SK-N-SH (cell line): ENCODE results near the gene MAD1L1. TPM values are rescaled to one million over a fixed set of nuclear protein-coding genes. Genes with fewer than 3 reads are reported as not detected.

ENCODE experiments used
- CTCF ChIA-PET: fragments of 300-600, 350-600 bp; formaldehyde crosslinking; extraction: SDS; loops from one replicate; lab custom pipeline; 2021; lab: Yijun Ruan, JAX
- POLR2A ChIA-PET: fragments of 350-600 bp; sonication (Branson Sonifier 250); formaldehyde crosslinking; extraction: SDS; loops from one replicate; lab custom pipeline; 2020; ENCODE audit warnings: antibody characterized with exemption, inconsistent platforms; lab: Yijun Ruan, JAX
- DNase-seq: peaks from one replicate; pipeline ENCODE4 v3.0.0; 2012
- H2AFZ ChIP-seq: fragments of 200-600 bp; sonication (generic); 2 replicates; pipeline ENCODE4 v1.8.1; 2016; ENCODE audit warnings: antibody characterized with exemption, mild to moderate bottlenecking, low read depth
- H3F3A ChIP-seq: fragments of 200-600 bp; sonication (generic); replicated peaks from 2 replicates; pipeline ENCODE3; 2016; ENCODE audit warnings: antibody characterized with exemption, mild to moderate bottlenecking; ENCODE audit not compliant: insufficient read depth
- H3K27ac ChIP-seq, 2 experiments: fragments of 200-500 bp in 1 of 2; fragments of 200-600 bp in 1 of 2; sonication (Bioruptor generic) in 1 of 2; sonication (generic), shearing (Covaris generic) in 1 of 2; 2 replicates each; pipeline versions ENCODE4 v1.5.1 to v1.6.1; 2014 to 2016; ENCODE audit warnings: low read depth in 2 of 2, inconsistent platforms in 1 of 2, low read length in 1 of 2, mild to moderate bottlenecking in 1 of 2, mixed read lengths in 1 of 2
- H3K27me3 ChIP-seq: fragments of 200-600 bp; sonication (generic), shearing (Covaris generic); 2 replicates; pipeline ENCODE4 v1.6.1; 2016; ENCODE audit warnings: mixed run types; ENCODE audit not compliant: insufficient read depth
- H3K36me3 ChIP-seq, 2 experiments: fragments of 200-500 bp in 1 of 2; fragments of 200-600 bp in 1 of 2; sonication (Bioruptor generic) in 1 of 2; sonication (generic) in 1 of 2; replicated peaks in 1 of 2; 2 replicates each; pipeline versions ENCODE3 to v1.5.1; 2014 to 2016; ENCODE audit warnings: low read length in 1 of 2, mild to moderate bottlenecking in 1 of 2; ENCODE audit not compliant: insufficient read depth in 2 of 2, control insufficient read depth in 1 of 2
- H3K4me1 ChIP-seq, 2 experiments: fragments of 200-500 bp in 1 of 2; fragments of 200-600 bp in 1 of 2; sonication (Bioruptor generic) in 1 of 2; sonication (generic), shearing (Covaris generic) in 1 of 2; 2 replicates each; pipeline versions ENCODE4 v1.5.1 to v1.6.1; 2014 to 2016; ENCODE audit warnings: low read depth in 1 of 2, low read length in 1 of 2, mixed run types in 1 of 2; ENCODE audit not compliant: insufficient read depth in 2 of 2, control insufficient read depth in 1 of 2
- H3K4me2 ChIP-seq: fragments of 200-600 bp; sonication (generic), shearing (Covaris generic); 2 replicates; pipeline ENCODE4 v1.6.1; 2017; ENCODE audit warnings: mixed run types
- H3K4me3 ChIP-seq, 2 experiments: fragments of 200-500 bp in 1 of 2; fragments of 200-600 bp in 1 of 2; sonication (Bioruptor generic) in 1 of 2; sonication (generic), shearing (Covaris generic) in 1 of 2; 2 replicates each; pipeline versions ENCODE4 v1.5.1 to v1.8.1; 2014 to 2016; ENCODE audit warnings: low read depth in 2 of 2, inconsistent platforms in 1 of 2, low read length in 1 of 2, mild to moderate bottlenecking in 1 of 2, mixed read lengths in 1 of 2, moderate library complexity in 1 of 2
- H3K79me2 ChIP-seq: fragments of 200-600 bp; sonication (generic); 2 replicates; pipeline ENCODE4 v1.8.1; 2017; ENCODE audit warnings: mild to moderate bottlenecking; ENCODE audit not compliant: insufficient read depth
- H3K9ac ChIP-seq: fragments of 200-600 bp; sonication (generic); 2 replicates; pipeline ENCODE4 v1.6.1; 2017; ENCODE audit warnings: mixed run types
- H3K9me2 ChIP-seq: fragments of 200-600 bp; sonication (generic); 2 replicates; pipeline ENCODE4 v1.6.1; 2017; ENCODE audit warnings: mixed run types
- H3K9me3 ChIP-seq: fragments of 200-600 bp; sonication (generic); 2 replicates; pipeline ENCODE4 v1.6.1; 2017; ENCODE audit warnings: mixed run types, mild to moderate bottlenecking, moderate library complexity
- H4K20me1 ChIP-seq: fragments of 200-600 bp; sonication (generic); 2 replicates; pipeline ENCODE4 v1.6.1; 2017; ENCODE audit warnings: mild to moderate bottlenecking, mixed run types; ENCODE audit not compliant: insufficient read depth
- CHD2 ChIP-seq: fragments of 150-350 bp; IDR thresholded peaks from 2 replicates; pipeline ENCODE4 v1.6.1; 2018; ENCODE audit warnings: low read length; ENCODE audit not compliant: partially characterized antibody
- EP300 ChIP-seq, 2 experiments: IDR thresholded peaks; 2 replicates each; pipeline versions ENCODE4 v1.4.0 to v1.6.1; 2012; ENCODE audit warnings: borderline replicate concordance in 1 of 2, low read depth in 1 of 2, low read length in 1 of 2
- FOXJ3 ChIP-seq: sonication (generic); formaldehyde crosslinking; IDR thresholded peaks from 2 replicates; pipeline ENCODE4 v1.5.1; 2020; ENCODE audit warnings: mild to moderate bottlenecking, missing genetic modification reagents
- FOXM1 ChIP-seq: IDR thresholded peaks from 2 replicates; pipeline ENCODE4 v1.4.0; 2012; ENCODE audit warnings: low read depth, mild to moderate bottlenecking
- GABPA ChIP-seq: IDR thresholded peaks from 2 replicates; pipeline ENCODE4 v1.4.0; 2012; ENCODE audit warnings: low read depth, mild to moderate bottlenecking
- JUND ChIP-seq: IDR thresholded peaks from 2 replicates; pipeline ENCODE4 v1.4.0; 2012
- NRF1 ChIP-seq: IDR thresholded peaks from 2 replicates; pipeline ENCODE4 v1.6.1; 2012; ENCODE audit warnings: low read depth, mild to moderate bottlenecking, low read length
- POLR2AphosphoS5 ChIP-seq: IDR thresholded peaks from 2 replicates; pipeline ENCODE4 v1.6.1; 2012; ENCODE audit warnings: low read depth, low read length
- RFX5 ChIP-seq: IDR thresholded peaks from 2 replicates; pipeline ENCODE4 v1.6.1; 2012; ENCODE audit warnings: mild to moderate bottlenecking, improper control_type of control experiment, low read length
- TAF1 ChIP-seq: IDR thresholded peaks from 2 replicates; pipeline ENCODE4 v1.6.1; 2012; ENCODE audit warnings: low read depth, mild to moderate bottlenecking, low read length, moderate library complexity, borderline replicate concordance
- TCF12 ChIP-seq: IDR thresholded peaks from 2 replicates; pipeline ENCODE4 v1.4.0; 2012
- TEAD4 ChIP-seq: IDR thresholded peaks from 2 replicates; pipeline ENCODE4 v1.4.0; 2012; ENCODE audit warnings: mild to moderate bottlenecking, borderline replicate concordance; ENCODE audit not compliant: insufficient read depth
- YY1 ChIP-seq: IDR thresholded peaks from 2 replicates; pipeline ENCODE4 v1.4.0; 2012; ENCODE audit warnings: low read depth, mild to moderate bottlenecking
- WGBS: methylation state at CpG from one replicate; pipeline ENCODE4 v1.1.6; 2017; ENCODE audit warnings: low lambda C conversion rate; 5-methylcytosine and 5-hydroxymethylcytosine counted together
- polyA plus RNA-seq, 3 experiments: library from polyadenylated mRNA; depleted of rRNA; stranded (reverse); fragments of >200 nt; gene quantifications; 2 replicates each; pipeline ENCODE4 v1.2.3, GENCODE V29; 2012
- TF ChIP-seq, protein P1 (sequence below): IDR thresholded peaks from 2 replicates; pipeline ENCODE4 v1.4.0; 2012; ENCODE audit warnings: low read depth, borderline replicate concordance
- TF ChIP-seq, protein P2 (sequence below): fragments of 150-350 bp; IDR thresholded peaks from 2 replicates; pipeline ENCODE4 v1.6.1; 2017; ENCODE audit warnings: antibody characterized with exemption, low read length, low read depth, borderline replicate concordance
- TF ChIP-seq, protein P3 (sequence below): IDR thresholded peaks from 2 replicates; pipeline ENCODE4 v1.4.0; 2012; ENCODE audit warnings: low read depth, borderline replicate concordance
- TF ChIP-seq, protein P4 (sequence below): IDR thresholded peaks from 2 replicates; pipeline ENCODE4 v1.6.1; 2012; ENCODE audit warnings: mild to moderate bottlenecking, low read depth, low read length, moderate library complexity

The MAD1L1 gene
- polyA plus RNA-seq, 1 of the 3 experiments (the other 2 are of a cell fraction) = 46.2 TPM

DNA sequence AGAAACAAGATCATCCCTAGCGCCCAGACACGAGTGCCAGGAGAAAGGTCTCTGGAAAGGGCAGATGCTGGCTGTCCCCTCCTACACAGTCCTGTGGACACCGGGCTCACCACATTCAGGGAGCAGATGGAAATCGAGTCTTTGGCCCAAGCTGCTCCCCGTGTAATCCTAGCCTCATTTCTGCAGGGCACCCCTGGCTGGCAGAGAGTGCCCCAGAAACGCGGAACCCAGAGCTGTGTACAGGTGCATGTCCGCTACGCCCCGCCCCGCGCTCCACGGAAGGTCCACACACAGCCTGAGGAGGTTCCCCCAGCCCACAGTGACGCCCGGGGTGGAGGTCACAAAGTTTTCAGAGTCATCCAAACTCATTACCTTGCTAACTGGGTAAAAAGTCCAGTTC, 202.8 kb downstream of the MAD1L1 start:
- Histone ChIP-seq H3K4me2 (no peak overlapping the region), H4K20me1 (no peaks in the 10 kb centered on the region), H3K9me3 (peaks cover 31% of the 10 kb centered on the region), H3K9ac (no peak overlapping the region), H3K9me2 (no peaks in the 10 kb centered on the region), H3K27ac (no peak overlapping the region), H3K4me1 (peaks cover 13 to 24% of the 10 kb centered on the region in 2 experiments; a peak in 3 of 4 replicates), H3K79me2 (no peaks in the 10 kb centered on the region), H3K4me3 (no peak overlapping the region; a peak in 1 of 4 replicates), H3K36me3 (peaks cover 0 to 10% of the 10 kb centered on the region in 2 experiments), H3F3A (no peaks in the 10 kb centered on the region), H3K27me3 (no peaks in the 10 kb centered on the region), H2AFZ (no peak overlapping the region)
- 92% methylated on average over 13 of the region's 15 CpGs for WGBS
- CTCF ChIA-PET = interaction anchor here (1.3 kb wide), 1 partner anchor 217 kb away, joined by 3 read pairs; no protein-coding TSS in a partner anchor
- DNase-seq = peak; percentile 15
- POLR2A ChIA-PET = no interaction called here
- TF ChIP-seq NRF1 (no peak), TEAD4 (no peak), GABPA (no peak), TCF12 (no peak), TAF1 (no peak), FOXJ3 (CRISPR knock-in tag) (no peak), YY1 (no peak), CHD2 (no peak), JUND (no peak), EP300 (IDR thresholded peaks at IDR 0.05; ENCODE audit: borderline replicate concordance in 1 of 2, low read depth in 1 of 2, low read length in 1 of 2) (no peak), POLR2AphosphoS5 (no peak)
- TF ChIP-seq, protein P1, sequence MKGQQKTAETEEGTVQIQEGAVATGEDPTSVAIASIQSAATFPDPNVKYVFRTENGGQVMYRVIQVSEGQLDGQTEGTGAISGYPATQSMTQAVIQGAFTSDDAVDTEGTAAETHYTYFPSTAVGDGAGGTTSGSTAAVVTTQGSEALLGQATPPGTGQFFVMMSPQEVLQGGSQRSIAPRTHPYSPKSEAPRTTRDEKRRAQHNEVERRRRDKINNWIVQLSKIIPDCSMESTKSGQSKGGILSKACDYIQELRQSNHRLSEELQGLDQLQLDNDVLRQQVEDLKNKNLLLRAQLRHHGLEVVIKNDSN = no peak
- TF ChIP-seq, protein P2, sequence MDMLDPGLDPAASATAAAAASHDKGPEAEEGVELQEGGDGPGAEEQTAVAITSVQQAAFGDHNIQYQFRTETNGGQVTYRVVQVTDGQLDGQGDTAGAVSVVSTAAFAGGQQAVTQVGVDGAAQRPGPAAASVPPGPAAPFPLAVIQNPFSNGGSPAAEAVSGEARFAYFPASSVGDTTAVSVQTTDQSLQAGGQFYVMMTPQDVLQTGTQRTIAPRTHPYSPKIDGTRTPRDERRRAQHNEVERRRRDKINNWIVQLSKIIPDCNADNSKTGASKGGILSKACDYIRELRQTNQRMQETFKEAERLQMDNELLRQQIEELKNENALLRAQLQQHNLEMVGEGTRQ = no peak
- TF ChIP-seq, protein P3, sequence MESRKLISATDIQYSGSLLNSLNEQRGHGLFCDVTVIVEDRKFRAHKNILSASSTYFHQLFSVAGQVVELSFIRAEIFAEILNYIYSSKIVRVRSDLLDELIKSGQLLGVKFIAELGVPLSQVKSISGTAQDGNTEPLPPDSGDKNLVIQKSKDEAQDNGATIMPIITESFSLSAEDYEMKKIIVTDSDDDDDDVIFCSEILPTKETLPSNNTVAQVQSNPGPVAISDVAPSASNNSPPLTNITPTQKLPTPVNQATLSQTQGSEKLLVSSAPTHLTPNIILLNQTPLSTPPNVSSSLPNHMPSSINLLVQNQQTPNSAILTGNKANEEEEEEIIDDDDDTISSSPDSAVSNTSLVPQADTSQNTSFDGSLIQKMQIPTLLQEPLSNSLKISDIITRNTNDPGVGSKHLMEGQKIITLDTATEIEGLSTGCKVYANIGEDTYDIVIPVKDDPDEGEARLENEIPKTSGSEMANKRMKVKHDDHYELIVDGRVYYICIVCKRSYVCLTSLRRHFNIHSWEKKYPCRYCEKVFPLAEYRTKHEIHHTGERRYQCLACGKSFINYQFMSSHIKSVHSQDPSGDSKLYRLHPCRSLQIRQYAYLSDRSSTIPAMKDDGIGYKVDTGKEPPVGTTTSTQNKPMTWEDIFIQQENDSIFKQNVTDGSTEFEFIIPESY = no peak

DNA sequence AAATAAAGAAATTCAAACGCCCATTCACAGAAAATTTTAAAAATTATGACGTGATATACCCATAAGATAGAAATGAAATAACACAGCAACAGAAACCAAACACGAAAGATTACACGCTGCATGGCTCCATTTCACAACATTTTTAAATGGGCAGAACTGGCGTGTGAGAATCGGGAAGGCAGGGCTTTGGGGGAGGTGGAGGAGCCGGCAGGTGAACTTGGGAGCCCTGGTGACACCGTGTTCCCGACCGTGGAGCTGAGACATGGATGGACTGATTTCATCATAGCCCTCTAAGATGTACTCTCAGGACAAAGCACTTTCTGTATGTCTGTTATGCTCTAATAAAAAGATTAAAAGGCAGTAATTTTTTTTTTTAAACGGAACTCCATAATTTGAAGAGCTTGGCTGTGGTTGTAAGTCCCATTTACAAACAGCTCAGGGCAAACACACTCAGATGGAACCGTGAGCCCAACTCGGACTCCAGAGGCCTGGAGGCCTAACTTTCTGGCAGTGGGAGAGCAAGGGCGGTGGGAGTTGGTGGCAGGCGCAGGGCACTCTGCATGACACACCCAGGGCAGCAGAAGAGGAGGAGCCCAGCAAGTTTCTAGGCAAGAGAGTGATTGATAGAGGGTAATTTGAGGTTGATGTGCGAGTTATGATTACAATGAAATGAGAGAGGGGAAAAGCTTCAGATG, 203.4 kb downstream of the MAD1L1 start:
- H3K4me2 ChIP-seq = no peak overlapping the region
- H4K20me1 ChIP-seq = no peaks in the 10 kb centered on the region
- WGBS = 92% methylated on average over 16 of the region's 16 CpGs

More for the DNA sequence above, 203.4 kb downstream of the MAD1L1 start:
- Histone ChIP-seq H3K27me3 (no peaks in the 10 kb centered on the region), H3F3A (no peaks in the 10 kb centered on the region), H3K4me3 (no peak overlapping the region), H3K4me1 (peaks cover 13 to 24% of the 10 kb centered on the region in 2 experiments; a peak in 3 of 4 replicates), H3K9me3 (peaks cover 37% of the 10 kb centered on the region), H3K9ac (no peak overlapping the region), H3K27ac (no peak overlapping the region), H3K36me3 (peaks cover 0 to 16% of the 10 kb centered on the region in 2 experiments), H3K9me2 (no peaks in the 10 kb centered on the region), H2AFZ (no peak overlapping the region), H3K79me2 (no peaks in the 10 kb centered on the region)
- TF ChIP-seq YY1 (no peak), CHD2 (no peak), NRF1 (no peak), RFX5 (no peak), EP300 (IDR thresholded peaks at IDR 0.05; ENCODE audit: borderline replicate concordance in 1 of 2, low read depth in 1 of 2, low read length in 1 of 2) (no peak), FOXM1 (no peak)
- TF ChIP-seq, protein P4, sequence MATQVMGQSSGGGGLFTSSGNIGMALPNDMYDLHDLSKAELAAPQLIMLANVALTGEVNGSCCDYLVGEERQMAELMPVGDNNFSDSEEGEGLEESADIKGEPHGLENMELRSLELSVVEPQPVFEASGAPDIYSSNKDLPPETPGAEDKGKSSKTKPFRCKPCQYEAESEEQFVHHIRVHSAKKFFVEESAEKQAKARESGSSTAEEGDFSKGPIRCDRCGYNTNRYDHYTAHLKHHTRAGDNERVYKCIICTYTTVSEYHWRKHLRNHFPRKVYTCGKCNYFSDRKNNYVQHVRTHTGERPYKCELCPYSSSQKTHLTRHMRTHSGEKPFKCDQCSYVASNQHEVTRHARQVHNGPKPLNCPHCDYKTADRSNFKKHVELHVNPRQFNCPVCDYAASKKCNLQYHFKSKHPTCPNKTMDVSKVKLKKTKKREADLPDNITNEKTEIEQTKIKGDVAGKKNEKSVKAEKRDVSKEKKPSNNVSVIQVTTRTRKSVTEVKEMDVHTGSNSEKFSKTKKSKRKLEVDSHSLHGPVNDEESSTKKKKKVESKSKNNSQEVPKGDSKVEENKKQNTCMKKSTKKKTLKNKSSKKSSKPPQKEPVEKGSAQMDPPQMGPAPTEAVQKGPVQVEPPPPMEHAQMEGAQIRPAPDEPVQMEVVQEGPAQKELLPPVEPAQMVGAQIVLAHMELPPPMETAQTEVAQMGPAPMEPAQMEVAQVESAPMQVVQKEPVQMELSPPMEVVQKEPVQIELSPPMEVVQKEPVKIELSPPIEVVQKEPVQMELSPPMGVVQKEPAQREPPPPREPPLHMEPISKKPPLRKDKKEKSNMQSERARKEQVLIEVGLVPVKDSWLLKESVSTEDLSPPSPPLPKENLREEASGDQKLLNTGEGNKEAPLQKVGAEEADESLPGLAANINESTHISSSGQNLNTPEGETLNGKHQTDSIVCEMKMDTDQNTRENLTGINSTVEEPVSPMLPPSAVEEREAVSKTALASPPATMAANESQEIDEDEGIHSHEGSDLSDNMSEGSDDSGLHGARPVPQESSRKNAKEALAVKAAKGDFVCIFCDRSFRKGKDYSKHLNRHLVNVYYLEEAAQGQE = no peak
- ChIA-PET CTCF (no interaction called here), POLR2A (no interaction called here)
- no peak for DNase-seq
